ENCODE data around the gene SNCAIP. TPM values are rescaled to one million over a fixed set of nuclear protein-coding genes. Genes with fewer than 3 reads are reported as not detected.

The SNCAIP gene
- total RNA-seq, 2 donors from 2014 or later: 5.1 to 8.2 TPM

DNA sequence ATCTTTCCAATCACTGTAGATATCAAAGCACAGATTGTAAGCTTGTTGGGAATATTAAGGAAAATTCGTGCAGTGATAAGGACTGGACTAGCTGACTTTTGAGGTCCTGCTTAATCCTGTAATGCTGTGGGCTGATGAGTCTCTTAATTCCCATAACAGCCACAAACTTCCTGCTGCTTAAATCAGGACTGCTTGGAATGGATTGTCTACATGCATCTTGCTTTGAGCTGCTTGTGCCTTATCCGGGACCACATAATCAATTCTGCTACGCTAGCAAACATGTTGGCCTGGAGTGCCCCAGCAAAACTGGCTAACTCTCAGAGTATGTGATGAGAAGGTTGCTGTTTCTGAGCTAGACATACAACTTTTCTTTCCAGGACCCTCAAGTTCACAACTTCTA, 79.6 kb downstream of the SNCAIP start:
- H3K27ac ChIP-seq: no peak overlapping the region
- H3K36me3 ChIP-seq: no peaks in the 10 kb centered on the region
- no peaks in the 10 kb centered on the region for H3K9me3 ChIP-seq
- intact Hi-C loops (cut with DNase I): no loop called here
- H3K27me3 ChIP-seq (replicated peaks; ENCODE audit: insufficient read depth): no peaks in the 10 kb centered on the region
- TF ChIP-seq, protein P1, sequence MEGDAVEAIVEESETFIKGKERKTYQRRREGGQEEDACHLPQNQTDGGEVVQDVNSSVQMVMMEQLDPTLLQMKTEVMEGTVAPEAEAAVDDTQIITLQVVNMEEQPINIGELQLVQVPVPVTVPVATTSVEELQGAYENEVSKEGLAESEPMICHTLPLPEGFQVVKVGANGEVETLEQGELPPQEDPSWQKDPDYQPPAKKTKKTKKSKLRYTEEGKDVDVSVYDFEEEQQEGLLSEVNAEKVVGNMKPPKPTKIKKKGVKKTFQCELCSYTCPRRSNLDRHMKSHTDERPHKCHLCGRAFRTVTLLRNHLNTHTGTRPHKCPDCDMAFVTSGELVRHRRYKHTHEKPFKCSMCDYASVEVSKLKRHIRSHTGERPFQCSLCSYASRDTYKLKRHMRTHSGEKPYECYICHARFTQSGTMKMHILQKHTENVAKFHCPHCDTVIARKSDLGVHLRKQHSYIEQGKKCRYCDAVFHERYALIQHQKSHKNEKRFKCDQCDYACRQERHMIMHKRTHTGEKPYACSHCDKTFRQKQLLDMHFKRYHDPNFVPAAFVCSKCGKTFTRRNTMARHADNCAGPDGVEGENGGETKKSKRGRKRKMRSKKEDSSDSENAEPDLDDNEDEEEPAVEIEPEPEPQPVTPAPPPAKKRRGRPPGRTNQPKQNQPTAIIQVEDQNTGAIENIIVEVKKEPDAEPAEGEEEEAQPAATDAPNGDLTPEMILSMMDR (IDR thresholded peaks at IDR 0.05): no peak
- 81% methylated on average over 3 of the region's 3 CpGs for WGBS
- no peak for DNase-seq (ENCODE audit: low spot score)
- H3K4me3 ChIP-seq: no peak overlapping the region
- no peaks in the 10 kb centered on the region for H3K4me1 ChIP-seq (replicated peaks)

DNA sequence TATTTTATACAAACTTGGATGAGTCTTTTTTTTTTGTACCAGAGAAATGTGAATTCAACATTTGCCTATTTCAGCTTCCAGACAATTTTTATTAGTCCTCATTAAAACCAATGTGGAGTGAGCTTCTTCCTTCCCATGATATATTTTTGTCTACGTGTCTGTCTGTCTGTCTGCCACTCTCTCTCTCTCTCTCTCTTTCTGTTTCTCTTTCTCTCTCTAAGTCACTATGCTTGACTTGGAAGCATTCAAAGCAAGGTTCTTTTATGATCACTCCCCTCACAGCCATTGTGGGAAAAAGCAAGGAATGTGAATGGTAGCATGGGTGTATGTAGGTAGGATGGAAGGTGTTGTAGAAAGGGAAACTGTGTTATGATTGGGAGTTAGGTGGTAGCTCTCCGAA, 80.2 kb downstream of the SNCAIP start:
- H3K4me3 ChIP-seq: no peak overlapping the region
- TF ChIP-seq POLR2AphosphoS5 (IDR thresholded peaks at IDR 0.05) (no peak), POLR2A (IDR thresholded peaks at IDR 0.05) (no peak)
- TF ChIP-seq, protein P1 (IDR thresholded peaks at IDR 0.05): no peak
- H3K27me3 ChIP-seq (replicated peaks; ENCODE audit: insufficient read depth): no peaks in the 10 kb centered on the region
- H3K4me1 ChIP-seq (replicated peaks): no peaks in the 10 kb centered on the region
- no peaks in the 10 kb centered on the region for H3K36me3 ChIP-seq
- no peaks in the 10 kb centered on the region for H3K9me3 ChIP-seq
- DNase-seq (ENCODE audit: low spot score): no peak
- 87% methylated on average over 2 of the region's 2 CpGs for WGBS
- no peak overlapping the region for H3K27ac ChIP-seq
- intact Hi-C loops (cut with DNase I): no loop called here

DNA sequence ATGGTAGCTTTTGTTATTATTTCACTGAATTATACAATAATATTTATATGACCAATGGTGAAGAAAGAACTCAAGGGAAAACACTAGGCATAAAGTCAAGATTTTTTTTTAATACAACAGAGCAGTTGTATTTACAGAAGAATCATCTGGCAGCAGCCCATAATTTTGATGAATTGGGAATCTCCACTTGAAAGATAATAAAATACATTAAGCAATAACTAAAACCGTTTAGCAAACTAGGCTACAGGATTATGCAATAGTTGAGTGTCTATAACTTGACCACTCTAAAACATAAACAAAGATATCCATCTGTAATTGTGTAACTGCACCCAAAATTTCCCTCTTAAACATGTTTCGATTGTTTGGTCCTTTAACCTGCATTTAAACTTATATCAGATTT, 80.8 kb downstream of the SNCAIP start:
- Histone ChIP-seq H3K36me3 (no peaks in the 10 kb centered on the region), H3K9me3 (no peaks in the 10 kb centered on the region), H3K27me3 (replicated peaks; ENCODE audit: insufficient read depth) (no peaks in the 10 kb centered on the region), H3K4me1 (replicated peaks) (no peaks in the 10 kb centered on the region), H3K4me3 (no peak overlapping the region), H3K27ac (no peak overlapping the region)
- 36% methylated on average over 2 of the region's 2 CpGs for WGBS
- intact Hi-C loops (cut with DNase I): no loop called here
- no peak for DNase-seq (ENCODE audit: low spot score)
- TF ChIP-seq, protein P1 (IDR thresholded peaks at IDR 0.05): no peak
- TF ChIP-seq POLR2AphosphoS5 (IDR thresholded peaks at IDR 0.05) (no peak), POLR2A (IDR thresholded peaks at IDR 0.05) (no peak)

DNA sequence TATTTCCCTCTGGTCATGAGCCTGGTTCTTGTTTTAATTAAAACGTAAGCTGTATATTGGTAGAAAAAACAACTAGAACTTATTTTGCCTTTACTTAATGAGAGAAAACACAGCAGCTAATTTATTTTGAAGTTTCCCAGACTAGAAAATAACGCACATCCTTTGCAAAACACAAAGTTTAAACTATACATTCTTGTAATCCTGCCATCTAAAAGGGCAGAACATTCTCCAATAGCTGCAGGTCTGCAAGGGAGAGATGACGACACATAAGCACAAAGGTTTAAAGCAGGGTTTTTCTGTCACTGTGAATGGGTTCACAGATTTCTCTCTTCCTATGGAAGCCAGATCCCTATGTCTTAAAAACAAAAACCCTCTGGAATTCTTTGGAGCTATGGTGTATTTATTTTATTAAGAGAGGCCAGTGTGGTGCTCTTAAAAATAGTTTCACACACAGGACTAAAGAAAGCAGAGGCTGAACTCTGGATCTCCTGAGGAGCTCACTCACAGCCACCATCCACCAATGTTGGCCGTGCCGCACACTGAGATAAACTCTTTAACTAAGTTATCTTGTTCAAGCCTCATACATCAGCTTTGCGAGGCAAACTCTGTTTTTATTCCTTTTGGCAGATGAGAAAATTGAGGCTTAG, 82.4 kb downstream of the SNCAIP start:
- H3K27me3 ChIP-seq (replicated peaks; ENCODE audit: insufficient read depth): no peaks in the 10 kb centered on the region
- DNase-seq (ENCODE audit: low spot score): no peak
- H3K4me3 ChIP-seq: no peak overlapping the region
- no peak for TF ChIP-seq POLR2AphosphoS5 (IDR thresholded peaks at IDR 0.05)
- TF ChIP-seq, protein P1 (IDR thresholded peaks at IDR 0.05): no peak
- TF ChIP-seq POLR2A (IDR thresholded peaks at IDR 0.05): no peak
- 72% methylated on average over 6 of the region's 6 CpGs for WGBS
- intact Hi-C loops (cut with DNase I): no loop called here
- no peaks in the 10 kb centered on the region for H3K36me3 ChIP-seq
- no peak overlapping the region for H3K27ac ChIP-seq
- H3K9me3 ChIP-seq: no peaks in the 10 kb centered on the region
- no peaks in the 10 kb centered on the region for H3K4me1 ChIP-seq (replicated peaks)

DNA sequence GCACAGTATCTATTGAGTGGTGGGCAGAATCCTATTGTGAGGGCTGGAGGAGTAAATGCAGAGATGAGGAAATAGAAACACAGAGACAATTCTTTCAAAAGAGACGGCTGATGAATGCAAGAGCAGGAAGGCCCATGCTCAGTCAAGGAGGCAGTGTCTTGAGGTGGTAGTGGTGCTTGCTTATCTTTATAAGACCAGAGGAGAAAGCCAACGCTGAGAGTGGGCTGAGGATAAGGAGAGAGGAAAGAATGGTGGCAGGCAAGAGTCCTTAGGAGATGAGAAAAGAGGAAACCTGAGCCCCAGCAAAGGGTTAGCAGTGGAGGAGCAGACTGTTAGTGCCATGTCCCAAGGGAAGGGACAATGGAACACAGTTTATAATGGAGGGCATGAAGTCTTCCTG, 86.0 kb downstream of the SNCAIP start:
- intact Hi-C loops (cut with DNase I): no loop called here

More for the DNA sequence above, 86.0 kb downstream of the SNCAIP start:
- no peak overlapping the region for H3K4me3 ChIP-seq
- no peaks in the 10 kb centered on the region for H3K4me1 ChIP-seq (replicated peaks)
- no peak for DNase-seq (ENCODE audit: low spot score)
- H3K27ac ChIP-seq: no peak overlapping the region
- H3K9me3 ChIP-seq: no peaks in the 10 kb centered on the region
- H3K27me3 ChIP-seq (replicated peaks; ENCODE audit: insufficient read depth): no peaks in the 10 kb centered on the region
- no peaks in the 10 kb centered on the region for H3K36me3 ChIP-seq
- 87% methylated on average over 2 of the region's 2 CpGs for WGBS
- TF ChIP-seq POLR2A (IDR thresholded peaks at IDR 0.05) (no peak), POLR2AphosphoS5 (IDR thresholded peaks at IDR 0.05) (no peak)
- TF ChIP-seq, protein P1 (IDR thresholded peaks at IDR 0.05): no peak

Data from prostate gland (tissue), 2 donors.